ENCODE results near the gene ZNF732.

ZNF732 gene

DNA sequence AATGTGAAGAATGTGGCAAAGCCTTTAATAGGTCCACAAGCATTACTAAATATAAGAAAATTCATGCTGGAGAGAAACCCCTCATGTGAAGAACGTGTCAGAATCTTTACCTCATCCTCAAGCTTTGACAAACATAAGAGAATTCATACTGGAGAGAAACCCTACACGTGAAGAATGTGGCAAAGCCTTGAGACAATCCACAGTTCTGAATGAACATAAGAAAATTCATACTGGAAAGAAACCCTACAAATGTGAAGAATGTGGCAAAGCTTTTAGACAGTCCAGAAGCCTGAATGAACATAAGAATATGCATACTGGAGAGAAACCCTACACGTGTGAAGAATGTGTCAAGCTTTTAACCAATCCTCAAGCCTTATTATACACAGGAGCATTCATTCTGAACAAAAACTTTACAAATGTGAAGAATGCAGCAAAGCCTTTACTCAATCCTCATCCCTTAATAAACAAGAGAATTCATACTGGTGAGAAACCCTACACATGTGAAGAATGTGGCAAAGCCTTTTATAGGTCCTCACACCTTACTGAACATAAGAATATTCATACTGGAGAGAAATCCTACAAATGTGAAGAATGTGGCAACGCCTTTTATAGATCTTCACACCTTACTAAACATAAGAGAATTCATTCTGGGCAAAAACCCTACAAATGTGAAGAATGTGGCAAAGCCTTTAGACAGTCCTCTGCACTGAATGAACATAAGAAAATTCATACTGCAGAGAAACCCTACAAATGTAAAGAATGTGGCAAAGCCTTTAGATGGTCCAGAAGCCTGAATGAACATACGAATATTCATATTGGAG lies 51.1 kb downstream of the ZNF732 start:
- no peak for DNase-seq

DNA sequence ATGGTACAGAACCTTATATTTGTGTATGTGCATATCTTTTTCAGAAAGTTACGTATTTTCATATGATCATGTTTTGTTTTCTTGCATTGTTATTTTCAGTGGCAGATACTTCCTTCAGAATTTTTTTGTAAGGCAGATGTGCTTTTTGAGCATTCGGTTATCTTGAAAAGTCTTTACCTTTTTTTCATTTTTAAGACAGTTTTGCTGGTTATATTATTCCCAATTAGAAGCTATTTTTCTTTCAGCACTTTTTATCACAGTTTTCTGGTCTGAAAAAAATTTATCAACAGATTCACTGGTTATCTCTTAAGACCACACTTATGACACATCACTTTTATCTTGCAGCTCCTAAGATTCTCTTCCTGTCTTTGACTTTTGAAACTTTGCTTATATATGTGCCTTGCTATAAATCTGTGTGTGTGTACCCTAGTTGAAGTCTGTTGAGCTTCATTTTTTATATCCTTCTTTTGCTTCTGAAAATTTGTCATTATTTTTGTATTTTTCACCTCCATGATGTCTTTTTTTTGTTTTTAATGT lies 53.1 kb downstream of the ZNF732 start:
- no peak for DNase-seq

DNA sequence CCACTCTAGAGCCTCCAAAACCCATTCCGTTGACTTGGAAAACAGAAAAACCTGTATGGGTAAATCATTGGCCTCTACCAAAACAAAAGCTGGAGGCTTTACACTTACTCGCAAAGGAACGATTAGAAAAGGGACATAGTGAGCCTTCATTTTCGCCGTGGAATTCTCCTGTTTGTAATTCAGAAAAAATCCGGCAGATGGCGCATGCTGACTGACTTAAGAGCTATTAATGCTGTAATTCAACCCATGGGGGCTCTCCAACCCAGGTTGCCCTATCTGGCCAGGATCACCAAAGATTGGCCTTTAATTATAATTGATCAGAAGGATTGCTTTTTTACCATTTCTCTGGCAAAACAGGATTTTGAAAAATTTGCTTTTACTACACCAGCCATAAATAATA lies 60.8 kb downstream of the ZNF732 start:
- DNase-seq: peak; percentile 48

DNA sequence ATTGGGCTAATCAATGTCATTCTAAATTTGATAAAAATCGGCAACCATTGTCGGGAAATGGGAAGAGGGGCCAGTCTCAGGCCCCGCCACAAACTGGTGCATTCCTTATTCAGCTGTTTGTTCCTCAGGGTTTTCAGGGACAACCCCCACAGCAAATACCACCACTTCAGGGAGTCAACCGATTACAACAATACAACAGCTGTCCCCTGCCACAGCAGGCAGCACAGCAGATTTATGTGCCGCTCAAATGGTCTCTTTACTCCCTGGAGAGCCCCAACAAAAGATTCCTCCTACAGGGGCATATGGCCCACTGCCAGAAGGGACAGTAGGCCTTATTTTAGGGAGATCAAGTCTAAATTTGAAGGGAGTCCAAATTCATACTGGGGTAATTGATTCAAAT lies 61.8 kb downstream of the ZNF732 start:
- no peak for DNase-seq

DNA sequence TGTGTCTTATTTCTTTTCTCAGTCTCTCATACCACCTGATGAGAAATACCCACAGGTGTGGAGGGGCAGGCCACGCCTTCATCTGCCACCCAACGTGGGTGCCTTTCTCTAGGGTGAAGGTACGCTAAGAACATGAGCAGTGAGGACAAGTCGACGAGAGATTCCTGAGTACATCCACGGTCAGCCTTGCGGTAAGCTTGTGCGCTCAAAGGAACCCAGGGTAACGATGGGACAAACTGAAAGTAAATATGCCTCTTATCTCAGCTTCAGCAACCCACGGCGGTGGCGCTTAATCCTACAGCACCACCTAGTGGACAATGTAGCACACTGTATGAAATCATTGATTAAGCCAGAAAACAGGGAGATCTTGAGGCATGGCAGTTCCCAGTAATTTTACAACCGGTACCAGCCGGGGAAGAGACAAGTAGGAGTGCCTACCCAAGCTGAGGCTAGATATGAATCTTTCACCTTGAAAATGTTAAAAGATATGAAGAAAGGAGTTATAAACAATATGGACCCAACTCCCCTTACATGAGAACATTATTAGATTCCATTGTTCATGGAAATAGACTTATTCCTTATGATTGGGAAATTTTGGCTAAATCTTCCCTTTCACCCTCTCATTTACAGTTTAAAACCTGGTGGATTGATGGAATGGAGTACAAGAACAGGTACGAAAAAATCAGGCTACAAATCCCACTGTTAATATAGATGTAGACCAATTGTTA lies 63.0 kb downstream of the ZNF732 start:
- DNase-seq: peak; percentile 75

DNA sequence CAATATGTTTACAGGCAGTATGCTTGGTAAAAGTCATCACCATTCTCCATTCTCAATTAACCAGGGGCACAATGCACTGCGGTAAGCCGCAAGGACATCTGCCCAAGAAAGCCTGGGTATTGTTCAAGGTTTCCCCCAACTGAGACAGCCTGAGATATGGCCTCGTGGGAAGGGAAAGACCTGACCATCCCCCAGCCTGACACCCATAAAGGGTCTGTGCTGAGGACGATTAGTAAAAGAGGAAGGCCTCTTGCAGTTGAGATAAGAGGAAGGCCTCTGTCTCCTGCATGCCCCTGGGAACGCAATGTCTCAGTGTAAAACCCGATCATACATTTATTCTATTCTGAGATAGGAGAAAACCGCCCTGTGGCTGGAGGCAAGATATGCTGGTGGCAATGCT lies 63.9 kb downstream of the ZNF732 start:
- DNase-seq: peak; percentile 24

DNA sequence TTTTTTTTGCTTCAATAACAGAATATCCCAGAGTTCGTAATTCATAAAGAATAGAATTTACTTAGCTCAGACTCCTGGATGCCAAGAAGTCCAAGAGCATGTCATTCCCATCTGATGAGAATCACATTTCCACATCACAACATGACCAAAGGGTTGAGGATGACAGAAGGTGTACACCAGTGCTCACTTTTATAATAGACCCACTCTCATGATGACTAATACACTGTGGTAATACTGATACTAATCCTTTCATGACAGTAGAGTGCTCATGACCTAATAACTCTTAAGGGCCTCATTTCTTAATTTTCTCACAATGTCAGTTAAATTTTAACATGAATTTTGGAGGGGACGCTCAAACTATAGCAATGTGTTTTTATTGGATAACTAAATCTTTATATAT lies 69.2 kb downstream of the ZNF732 start:
- no peak for DNase-seq

DNA sequence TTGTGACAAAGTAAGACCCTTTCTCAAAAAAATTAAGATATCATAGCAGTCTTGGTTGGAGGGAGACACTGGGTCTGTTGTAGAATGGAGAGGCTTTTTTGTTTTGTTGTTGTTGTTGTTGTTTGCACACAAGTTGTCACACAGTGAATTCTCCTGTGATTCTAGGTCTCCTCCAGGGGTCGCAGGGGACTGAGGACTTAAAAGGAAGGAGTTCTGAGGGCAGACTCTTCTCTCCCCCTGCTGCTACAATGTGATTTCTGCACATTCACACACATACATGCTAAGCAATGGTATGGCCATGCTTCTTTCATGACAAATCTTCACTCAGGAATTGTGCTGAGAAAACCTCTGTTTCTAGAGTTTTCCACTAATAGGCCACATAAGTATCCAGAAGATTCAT lies 71.1 kb downstream of the ZNF732 start:
- no peak for DNase-seq

DNA sequence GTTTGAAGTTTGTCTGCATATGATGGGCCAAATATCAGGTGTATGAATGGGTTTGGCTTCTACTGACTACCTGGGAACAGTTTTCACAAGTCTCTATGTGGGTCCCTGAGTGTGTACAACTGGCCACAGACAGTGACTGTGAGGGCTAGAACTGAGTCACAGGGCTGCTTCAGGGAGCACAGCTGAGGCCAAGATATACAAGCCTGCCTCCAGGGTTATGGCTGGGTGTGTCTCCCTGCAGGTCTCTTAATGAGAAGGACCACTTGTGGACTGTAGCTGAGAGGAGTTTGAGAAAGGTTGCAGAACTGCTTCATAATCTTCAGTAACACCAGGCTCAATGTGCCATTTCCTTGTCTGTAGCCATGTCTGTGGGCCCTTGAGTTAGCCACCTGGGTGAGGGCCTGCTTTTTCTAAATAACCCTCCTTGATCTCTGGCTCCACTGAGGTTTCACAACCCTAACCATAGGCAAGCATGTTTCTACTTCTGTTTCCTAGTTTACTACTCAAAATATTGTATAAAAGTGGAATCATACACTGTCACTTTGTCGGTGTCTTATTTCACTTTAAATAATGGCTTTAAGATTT lies 81.3 kb downstream of the ZNF732 start:
- DNase-seq: no peak
